GM18526 (cell line): Measurements from ENCODE around the gene MLYCD.

ENCODE experiments used
- POLR2A ChIP-seq: IDR thresholded peaks from 3 replicates; pipeline ENCODE4 v1.6.1; 2011; ENCODE audit not compliant: insufficient read length; ENCODE audit errors: extremely low read depth

Gene MLYCD

DNA sequence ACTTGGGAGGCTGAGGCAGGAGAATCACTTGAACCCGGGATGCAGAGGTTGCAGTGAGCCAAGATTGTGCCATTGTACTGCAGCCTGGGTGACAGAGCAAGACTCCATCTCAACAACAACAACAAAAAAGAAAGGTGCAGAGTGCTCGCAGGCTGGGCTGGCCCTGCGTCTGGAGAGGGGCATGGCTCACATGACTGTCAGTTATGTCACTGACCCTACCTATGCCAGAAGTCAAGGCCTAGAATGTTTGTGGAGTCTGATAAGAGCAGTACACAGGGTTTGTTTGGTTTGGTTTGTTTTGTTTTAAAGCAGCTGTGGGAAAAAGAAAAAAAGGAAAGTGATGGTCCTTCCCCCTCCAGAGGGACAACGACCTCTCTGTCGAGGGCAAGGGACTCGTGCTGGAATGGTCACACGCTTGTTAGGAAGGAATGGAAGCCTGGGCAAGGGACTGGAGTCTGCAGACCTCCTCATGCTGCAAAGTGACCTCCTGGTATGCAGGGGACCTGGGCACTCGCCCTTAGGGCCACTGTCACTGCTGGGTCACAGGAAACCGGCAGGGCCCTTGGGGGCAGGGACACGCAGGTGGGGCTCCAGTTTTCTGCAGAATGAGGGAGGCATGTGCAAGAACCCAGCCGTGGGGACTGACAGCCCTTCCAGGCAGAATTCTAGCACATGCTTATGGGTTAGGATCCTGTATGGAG lies 44.0 kb downstream of the MLYCD start:
- TF ChIP-seq POLR2A, result no peak

DNA sequence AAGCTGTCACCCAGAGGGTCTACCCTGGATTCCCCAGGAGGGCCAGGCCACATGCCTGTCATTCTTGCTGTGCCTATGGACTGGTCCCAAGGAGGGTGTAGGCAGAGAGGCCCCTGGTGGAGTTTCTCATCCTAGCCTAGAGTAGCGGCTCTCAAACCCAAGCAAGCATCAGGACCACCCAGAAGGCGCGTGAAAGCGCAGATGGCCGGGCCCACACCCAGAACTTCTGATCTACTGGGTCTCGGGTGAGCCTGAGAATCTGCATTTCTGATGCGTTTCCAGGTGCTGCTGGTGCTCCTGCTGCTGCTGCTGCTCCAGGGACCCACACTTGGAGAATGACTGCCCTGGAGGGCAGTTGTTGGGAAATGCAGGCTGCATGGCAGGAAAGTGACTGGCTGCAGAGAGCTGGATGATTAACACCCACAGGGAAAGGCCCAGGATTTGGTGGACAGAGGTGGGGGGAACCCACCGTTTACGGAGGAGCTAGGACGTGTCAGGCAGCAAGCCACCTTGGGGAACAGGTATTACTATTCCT lies 44.7 kb downstream of the MLYCD start:
- TF ChIP-seq POLR2A, result no peak

DNA sequence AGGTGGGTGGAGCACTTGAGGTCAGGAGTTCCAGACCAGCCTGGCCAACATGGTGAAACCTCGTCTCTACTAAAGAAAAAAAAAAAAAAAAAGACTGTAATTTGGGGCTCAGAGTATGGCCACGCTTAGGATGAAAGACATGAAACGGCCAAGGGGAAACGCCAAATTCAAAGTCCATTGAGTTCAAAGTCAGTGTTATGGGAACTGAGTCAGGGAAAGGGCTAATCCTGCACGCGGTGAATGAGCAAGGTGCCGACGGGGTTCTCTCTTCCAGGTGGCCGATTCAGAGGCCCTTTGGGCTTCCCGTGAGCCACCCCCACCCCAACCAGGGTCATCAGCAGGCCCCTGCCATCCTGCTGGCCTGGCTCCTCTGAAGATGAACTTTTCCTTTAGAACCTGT lies 46.7 kb downstream of the MLYCD start:
- TF ChIP-seq POLR2A, result no peak

DNA sequence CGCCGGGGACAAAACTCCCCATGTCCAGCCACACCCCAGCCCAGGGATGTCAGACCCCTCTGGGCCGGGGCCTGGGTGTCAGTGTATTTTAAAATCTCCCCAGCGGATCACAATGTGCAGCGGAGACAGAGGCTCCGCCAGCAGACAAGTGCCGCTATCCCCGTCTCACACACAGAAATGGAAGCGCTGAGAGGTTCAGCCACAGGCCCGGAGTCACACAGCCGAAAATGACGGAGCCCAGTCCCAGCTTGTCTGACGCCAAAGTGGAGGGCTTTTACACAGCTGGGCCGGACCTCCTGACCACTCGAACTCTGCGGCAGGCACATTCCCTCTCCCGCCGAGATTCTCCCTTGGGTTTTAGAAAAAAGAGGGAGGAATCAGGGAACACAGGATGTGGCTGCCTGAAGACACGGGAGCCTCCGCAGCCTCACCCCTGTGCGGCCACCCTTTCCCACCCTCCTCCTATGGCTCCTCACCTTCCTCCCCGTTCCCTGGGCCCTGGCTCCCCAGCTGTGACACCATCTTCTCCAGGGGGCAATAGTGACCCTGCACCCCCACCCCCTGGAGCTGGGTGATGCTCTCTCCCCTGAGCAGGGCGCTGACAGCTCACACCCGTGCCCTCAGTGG lies 47.4 kb downstream of the MLYCD start:
- no peak for TF ChIP-seq POLR2A

DNA sequence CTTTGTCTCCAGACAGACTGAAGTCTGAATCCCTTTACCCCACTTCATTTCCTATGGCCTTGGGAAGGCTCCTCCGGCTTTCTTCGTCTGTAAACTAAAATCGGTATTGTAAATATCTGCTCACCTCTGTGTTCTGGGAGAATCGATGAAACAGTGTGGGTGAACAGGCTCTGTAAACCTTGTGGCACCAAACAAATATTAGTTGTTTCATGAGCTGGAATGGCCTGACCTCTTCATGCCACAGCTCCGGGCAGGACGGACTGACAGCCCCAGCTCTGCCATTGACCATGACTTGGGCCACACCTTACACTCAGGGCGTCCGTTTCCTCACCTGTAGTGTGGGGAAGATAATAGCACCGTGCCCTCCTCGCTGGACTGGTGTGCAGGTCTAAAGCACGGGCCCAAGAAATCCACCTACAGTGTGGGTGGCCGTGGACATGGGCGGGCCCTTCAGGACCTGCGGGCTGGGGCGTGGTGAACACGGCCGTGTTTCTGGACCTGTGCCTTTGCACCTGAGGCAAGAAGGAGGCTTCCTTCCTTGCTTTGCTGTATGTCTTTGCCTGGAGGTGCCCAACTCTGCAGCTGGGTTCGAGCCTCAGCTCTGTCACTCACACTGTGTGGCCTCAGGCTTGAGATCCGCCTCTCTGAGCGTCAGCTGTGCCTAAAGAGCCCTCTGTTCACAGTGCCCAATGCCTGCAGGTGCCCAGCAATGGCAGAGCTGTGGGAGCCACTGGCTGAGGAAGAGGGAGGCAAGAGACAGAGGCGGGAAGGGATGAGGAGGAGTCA lies 48.1 kb downstream of the MLYCD start:
- no peak for TF ChIP-seq POLR2A

DNA sequence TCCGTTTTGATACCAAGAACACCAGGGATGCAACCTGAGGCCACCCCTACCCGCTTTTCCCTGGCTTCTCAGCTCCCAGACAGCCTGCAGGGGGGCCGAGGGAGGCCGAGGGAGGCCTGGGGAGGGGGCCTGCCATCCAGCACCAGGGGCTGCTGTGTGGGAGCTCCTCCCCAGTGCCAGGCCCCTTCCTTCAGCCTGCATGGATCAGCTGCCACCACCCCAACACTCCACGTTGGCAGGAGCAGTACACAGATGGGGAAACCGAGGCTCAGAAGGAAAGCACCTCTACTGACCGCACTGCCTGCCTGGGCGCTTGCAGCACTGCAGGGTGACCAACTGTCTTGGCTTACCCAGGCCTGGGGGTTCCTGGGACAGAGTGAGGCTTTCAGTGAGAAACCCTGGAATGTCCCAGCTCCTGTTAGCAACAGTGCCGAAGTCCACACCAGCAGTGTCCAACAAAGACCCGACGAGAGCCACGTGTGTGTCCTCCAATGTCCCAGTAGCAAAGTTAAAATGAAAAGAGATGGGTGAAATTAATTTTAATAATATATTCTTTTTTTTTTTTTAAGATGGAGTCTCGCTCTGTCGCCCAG lies 48.8 kb downstream of the MLYCD start:
- TF ChIP-seq POLR2A, result no peak

DNA sequence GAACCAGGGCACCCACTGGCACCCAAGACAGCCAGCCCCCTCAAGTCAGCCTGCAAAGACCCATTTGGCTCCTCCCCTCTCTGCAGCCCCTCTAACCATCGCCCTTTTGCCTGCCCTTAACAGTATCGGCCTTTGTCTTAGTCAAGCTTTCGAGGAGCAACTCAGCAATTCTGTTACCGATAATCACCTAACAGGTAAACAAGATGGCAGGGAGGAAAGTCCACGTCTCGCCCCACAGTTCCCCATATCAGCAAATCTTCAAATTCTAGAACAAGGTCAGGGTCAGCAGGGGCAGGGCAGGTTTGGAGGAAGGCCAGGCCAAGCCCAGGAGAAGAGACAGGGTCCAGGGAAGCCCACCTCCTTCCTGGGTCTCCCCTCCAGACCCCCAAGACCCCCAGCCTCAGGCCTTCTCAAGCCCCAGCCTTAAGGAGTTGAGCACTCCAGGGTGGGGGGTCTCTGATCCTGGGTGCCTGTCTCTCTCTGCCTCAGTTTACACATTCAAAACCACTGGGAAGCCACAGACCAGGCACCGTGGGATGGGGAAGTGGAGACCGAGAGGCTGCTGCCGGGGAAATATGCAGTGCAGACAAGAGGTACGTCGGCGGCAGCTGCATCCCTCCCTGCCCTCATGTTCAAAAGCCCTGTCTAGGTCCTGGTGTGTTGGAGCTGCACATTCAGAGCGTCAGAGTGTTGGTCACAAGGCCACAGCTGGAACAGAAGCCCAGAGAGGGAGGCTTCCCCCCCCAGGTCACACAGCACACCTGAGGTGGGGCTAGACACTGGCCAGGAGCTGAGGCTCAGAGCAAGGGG lies 50.2 kb downstream of the MLYCD start:
- no peak for TF ChIP-seq POLR2A

DNA sequence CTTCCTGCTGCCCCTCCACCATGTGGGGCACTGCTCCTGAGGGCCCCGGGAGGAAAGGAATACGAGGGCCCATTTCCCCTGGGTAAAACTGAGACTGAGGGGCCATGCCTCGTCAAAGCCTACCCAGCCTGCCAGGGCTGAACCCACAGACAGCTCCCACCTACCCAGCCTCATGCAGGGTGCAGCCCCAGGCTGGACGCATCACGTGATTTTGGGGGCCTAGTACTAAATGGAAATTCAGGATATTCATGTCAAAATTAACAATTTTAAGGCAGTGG lies 50.7 kb downstream of the MLYCD start:
- TF ChIP-seq POLR2A, result no peak

DNA sequence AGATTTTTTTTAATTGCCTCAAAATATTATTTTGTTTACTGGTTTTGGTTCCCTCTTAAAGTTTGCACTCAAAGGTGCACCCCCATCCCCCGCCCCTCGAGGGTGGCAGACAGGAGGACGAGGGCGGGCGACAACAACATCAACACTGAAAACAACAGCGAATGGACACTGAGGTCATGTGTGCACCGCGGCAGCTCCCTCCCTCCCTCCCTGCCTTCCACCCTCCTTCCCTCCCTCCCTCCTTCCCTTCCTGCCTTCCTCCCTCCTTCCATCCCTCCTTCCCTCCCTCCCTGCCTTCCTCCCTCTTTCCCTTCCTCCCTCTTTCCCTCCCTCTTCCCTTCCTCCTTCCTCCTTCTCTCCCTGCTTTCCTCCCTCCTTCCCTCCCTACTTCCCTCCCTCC lies 52.6 kb downstream of the MLYCD start:
- TF ChIP-seq POLR2A, result no peak

DNA sequence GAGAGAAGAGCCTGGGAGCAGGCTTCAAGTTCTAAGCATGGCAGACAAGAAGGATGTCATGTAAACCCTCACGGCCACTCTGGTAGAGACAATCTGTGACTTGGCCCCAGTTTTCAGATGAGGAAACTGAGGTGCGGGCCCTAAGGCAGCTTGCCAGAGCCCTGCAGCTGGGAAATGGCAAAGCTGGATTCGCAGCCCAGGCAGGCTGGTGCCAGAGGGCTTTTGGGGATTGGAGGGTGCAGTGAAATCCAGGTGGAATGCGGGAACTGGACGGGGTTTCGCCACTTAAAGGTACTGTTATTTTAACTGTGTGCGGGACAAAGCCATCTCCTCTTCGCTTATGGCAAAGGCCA lies 53.6 kb downstream of the MLYCD start:
- no peak for TF ChIP-seq POLR2A

DNA sequence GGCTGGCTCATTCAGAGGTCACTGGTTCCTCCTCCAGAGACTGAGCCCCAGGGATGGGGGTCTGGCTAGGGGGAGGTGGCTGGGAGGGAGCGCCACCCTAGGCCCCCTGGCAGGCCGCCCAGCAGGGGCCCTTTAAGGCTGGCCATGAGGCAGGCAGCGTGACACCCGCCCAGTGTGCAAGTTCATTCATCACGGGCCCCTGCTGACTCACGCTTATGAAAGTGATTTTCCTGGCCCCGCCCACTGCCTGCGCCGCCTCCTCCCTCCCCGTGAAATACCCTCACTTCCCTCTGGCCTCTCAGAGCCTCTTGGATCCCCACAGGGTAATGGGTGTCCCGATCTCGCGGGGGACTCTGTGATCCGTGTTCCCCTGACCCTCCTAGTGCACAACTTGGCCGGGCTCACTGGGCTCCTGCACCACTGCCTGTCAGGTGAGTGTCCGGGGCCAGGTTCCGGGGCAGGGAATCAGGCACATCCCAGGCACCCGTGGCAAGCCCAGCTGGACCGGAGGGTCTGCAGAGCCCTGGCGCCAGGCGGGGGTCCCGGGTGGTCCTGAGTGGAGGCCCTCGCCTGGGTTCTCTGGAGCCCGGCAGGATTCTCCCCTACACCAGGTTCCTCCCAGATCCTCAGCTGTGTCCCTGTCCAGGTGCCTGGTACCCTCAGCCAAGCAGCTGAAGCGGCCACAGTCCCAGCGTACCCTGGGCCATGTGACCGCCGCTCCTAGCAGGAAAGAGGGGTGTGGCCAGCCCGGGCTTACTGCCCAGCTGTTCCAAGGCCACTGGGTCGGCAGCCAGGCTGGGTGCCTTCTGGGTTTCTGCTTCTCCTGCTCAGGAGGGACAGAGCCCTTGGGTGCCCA lies 54.3 kb downstream of the MLYCD start, which contains the start of gene OSGIN1:
Gene OSGIN1 (plus strand): TSS at position 301 of the 856 bp plus-strand sequence. CDS start 4,432 bp downstream, outside the sequence.
- peak; percentile 36 for TF ChIP-seq POLR2A

DNA sequence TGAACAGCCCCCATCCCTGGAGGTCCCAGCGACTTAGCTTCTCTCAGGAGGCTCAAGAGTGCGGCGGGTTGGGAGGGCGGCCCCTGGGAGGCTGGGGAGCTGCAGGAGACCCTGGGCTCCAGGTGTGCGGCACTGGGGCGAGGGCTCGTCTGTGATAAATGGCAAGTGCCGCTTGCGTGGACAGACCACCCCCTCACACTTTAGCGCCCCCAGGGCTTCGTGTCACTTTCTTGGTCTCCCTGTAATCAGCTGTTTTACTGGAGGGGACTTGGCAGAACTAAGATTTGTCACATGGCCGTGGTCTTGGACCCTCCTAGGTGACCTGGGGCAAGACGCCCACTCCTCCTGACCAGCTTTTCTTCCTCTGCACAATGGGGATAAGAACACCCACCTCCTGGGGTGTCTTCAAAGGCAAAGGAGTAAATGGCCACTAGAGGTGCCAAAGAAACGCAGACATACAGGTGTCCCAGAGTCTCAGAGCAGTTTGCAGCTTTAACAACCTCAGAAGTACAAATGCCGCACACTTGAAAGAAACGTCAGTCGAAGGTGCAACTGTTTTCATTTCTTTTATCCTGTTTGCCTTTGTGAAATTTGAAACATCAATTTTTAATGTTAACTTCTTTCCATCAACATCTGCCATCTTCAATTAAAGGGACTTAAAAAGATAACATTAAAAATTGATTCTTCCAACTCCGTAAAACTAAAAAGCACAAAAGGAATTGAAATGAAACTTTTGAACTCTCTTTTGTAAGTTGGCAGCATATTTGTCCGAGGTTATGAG lies 55.1 kb downstream of the MLYCD start:
- TF ChIP-seq POLR2A, result no peak

DNA sequence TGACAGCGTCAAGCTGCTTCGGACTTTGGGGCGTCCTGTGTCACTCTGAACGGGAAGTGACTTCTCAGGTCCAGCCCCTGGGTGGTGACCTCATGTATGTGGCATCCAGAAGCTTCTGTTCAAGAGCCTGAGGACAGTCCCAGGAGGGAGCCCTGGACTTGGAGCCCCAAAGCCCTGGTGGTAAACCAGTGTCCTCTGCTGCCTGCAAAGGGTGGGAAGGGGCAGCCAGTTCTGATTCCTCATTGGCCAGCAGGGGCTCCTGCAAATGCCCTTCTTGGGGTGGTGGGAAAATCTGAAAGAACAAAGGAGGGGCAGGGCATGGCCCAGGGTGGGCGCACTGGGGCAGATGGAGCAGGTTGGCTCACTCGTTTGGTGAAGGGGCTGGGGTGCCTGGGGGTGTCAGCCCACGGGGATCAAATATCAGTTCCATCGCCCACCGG lies 55.7 kb downstream of the MLYCD start:
- no peak for TF ChIP-seq POLR2A
